ENCODE data around the gene RIN3.

DNA sequence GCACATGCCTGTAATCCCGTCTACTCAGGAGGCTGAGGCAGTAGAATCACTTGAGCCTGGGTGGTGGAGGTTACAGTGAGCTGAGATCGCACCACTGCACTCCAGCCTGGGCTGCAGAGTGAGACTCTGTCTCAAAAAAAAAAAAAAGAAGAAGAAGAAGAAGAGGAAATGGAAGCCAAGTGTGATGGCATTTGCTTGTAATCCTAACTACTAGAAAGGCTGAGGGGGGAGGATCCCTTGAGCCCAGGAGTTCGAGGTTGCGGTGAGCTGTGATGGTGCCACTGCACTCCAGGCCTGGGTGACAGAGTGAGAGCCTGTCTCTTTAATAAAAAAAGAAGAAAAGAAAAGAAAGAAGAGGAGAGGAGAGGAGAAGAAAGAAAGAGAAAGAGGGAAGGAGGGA is 182.8 kb downstream of the RIN3 start:
- TF ChIP-seq CTCF (IDR thresholded peaks at IDR 0.05) (no peak), EZH2phosphoT487 (IDR thresholded peaks at IDR 0.05) (no peak)

All from neural progenitor cell (in vitro differentiated cells).